NCI-H128 (cell line): ENCODE results near the gene TUFT1.
A peak's percentile ranks its signal among the peaks of the same experiment; 100 is the strongest.
"Not testable (repeated sequence)": the region's sequence is repeated elsewhere in the genome, so short reads cannot be mapped to it uniquely, and the experiment has no call there.

Source experiments
- DNase-seq: peaks from one replicate; lab custom pipeline; 2025; ENCODE audit not compliant: unreplicated experiment; lab: John Stamatoyannopoulos, UW

Gene TUFT1

GRCh38 chr1:151512326-151512725 lies 27.8 kb upstream of the TUFT1 start:
- no peak for DNase-seq

GRCh38 chr1:151512801-151513625 lies 27.1 kb upstream of the TUFT1 start:
- DNase-seq: no peak

GRCh38 chr1:151513626-151514121 lies 26.4 kb upstream of the TUFT1 start:
- DNase-seq: no peak

- no peak for DNase-seq
These were observed 25.7 kb upstream of the TUFT1 start for GRCh38 chr1:151514366-151514765.

GRCh38 chr1:151515265-151515664 lies 24.8 kb upstream of the TUFT1 start:
- no peak for DNase-seq

DNA sequence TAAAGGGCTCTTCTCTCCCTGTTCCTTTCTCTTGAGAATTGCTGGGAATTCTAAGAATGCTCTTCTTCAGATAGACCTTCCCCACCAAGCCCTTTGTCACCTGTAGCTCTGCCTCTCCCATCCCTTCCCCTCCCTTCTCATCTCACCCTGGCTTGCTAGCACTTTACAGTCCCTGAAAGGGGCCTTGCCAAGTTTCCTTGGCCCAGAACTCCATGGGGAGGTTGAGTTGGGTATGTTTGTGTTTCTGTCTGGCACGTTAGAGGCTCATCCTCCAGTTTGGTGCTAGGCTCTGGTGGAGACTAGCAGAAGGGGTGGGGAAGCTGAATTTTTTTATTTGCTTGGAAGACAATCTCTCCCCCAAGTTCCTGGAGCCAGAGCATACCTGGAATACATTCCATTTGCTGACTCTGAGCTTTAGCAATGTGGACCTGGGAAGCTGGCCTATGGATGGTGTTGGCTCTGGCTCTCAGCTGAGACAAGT lies 24.0 kb upstream of the TUFT1 start:
- no peak for DNase-seq

DNA sequence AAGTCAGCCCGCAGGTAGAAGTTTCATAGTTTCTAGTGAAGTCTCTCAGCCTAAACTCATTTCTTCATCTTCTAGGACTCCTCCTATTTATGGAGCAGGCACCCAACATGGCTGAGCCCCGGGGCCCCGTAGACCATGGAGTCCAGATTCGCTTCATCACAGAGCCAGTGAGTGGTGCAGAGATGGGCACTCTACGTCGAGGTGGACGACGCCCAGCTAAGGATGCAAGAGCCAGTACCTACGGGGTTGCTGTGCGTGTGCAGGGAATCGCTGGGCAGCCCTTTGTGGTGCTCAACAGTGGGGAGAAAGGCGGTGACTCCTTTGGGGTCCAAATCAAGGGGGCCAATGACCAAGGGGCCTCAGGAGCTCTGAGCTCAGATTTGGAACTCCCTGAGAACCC lies 21.7 kb upstream of the TUFT1 start:
- DNase-seq: no peak

- DNase-seq: no peak
These were observed 21.2 kb upstream of the TUFT1 start for GRCh38 chr1:151518936-151519335.

GRCh38 chr1:151519667-151520066 lies 20.4 kb upstream of the TUFT1 start:
- DNase-seq: no peak

- no peak for DNase-seq
These were observed 19.8 kb upstream of the TUFT1 start for GRCh38 chr1:151520359-151520758.

- DNase-seq: not testable (repeated sequence)
These were observed 17.7 kb upstream of the TUFT1 start for GRCh38 chr1:151522427-151522826.

GRCh38 chr1:151523326-151523725 lies 16.8 kb upstream of the TUFT1 start:
- no peak for DNase-seq

DNA sequence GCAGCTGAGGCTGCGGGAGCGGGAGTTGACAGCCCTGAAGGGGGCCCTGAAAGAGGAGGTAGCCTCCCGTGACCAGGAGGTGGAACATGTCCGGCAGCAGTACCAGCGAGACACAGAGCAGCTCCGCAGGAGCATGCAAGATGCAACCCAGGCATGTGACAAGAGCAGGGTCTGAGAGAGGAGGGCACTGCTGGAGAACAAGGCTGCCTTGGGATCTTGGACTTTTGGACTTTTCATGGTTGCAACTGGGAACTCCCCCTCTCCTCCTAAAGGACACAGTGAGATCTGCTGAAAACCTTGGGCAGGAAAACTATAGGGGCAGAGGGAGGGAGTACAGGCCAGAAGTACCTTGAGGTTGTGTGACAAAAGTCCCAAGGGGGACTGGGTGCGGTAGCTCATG lies 15.4 kb upstream of the TUFT1 start:
- DNase-seq: no peak

- no peak for DNase-seq
These were observed 13.2 kb upstream of the TUFT1 start for GRCh38 chr1:151526735-151527525.

- DNase-seq: no peak
These were observed 10.9 kb upstream of the TUFT1 start for GRCh38 chr1:151529211-151529702.

GRCh38 chr1:151529781-151530180 lies 10.3 kb upstream of the TUFT1 start:
- DNase-seq: no peak

DNA sequence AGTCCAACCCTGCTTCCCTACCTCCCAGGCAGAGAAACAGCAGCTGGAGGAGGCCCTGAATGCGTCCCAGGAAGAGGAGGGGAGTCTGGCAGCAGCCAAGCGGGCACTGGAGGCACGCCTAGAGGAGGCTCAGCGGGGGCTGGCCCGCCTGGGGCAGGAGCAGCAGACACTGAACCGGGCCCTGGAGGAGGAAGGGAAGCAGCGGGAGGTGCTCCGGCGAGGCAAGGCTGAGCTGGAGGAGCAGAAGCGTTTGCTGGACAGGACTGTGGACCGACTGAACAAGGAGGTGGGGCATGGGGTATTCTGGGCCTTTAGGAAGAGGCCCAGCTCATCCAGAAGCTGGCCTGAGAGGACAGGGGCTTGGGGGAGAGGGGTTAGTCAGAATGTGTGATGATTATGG lies 9.6 kb upstream of the TUFT1 start:
- no peak for DNase-seq

DNA sequence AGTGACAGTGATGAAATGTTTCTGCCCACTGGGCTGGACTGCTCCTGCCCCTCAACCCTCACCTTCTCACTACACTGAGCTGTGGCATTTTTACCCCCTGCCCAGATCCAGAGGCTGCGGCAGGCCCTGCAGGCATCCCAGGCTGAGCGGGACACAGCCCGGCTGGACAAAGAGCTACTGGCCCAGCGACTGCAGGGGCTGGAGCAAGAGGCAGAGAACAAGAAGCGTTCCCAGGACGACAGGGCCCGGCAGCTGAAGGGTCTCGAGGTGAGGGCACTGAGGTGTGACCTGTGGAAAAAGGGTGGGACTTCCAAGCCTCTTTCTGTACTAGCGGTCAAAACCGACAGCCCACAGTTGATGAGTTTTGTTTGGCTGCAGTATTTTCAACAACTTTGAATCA lies 6.2 kb upstream of the TUFT1 start:
- DNase-seq: no peak

DNA sequence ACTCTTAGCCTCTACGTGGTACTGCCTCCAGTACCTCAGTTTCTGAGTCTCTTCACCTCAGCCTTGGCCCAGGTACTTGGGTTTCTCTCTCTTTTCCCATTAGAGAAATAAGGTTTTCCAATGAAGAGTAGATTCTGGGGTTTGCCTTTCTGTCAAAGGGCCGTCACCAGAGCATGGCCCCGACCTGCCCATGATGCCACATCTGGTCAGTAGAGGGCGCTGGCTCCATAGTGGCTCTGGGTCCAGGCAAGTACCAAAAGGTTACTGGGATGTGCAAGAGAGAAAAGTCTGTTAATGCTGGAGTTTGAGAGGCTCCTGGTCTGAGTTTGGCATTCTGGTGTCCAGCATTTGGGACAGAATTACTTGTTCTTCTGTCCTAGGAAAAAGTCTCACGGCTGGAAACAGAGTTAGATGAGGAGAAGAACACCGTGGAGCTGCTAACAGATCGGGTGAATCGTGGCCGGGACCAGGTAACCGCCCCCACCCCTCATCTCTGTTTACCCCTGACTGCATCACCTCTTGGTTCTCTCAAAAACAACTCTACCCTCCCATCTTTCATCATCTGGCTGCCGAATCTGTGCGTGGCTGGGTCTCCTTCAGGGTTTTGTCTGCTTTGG lies 5.3 kb upstream of the TUFT1 start:
- DNase-seq: peak; percentile 30

DNA sequence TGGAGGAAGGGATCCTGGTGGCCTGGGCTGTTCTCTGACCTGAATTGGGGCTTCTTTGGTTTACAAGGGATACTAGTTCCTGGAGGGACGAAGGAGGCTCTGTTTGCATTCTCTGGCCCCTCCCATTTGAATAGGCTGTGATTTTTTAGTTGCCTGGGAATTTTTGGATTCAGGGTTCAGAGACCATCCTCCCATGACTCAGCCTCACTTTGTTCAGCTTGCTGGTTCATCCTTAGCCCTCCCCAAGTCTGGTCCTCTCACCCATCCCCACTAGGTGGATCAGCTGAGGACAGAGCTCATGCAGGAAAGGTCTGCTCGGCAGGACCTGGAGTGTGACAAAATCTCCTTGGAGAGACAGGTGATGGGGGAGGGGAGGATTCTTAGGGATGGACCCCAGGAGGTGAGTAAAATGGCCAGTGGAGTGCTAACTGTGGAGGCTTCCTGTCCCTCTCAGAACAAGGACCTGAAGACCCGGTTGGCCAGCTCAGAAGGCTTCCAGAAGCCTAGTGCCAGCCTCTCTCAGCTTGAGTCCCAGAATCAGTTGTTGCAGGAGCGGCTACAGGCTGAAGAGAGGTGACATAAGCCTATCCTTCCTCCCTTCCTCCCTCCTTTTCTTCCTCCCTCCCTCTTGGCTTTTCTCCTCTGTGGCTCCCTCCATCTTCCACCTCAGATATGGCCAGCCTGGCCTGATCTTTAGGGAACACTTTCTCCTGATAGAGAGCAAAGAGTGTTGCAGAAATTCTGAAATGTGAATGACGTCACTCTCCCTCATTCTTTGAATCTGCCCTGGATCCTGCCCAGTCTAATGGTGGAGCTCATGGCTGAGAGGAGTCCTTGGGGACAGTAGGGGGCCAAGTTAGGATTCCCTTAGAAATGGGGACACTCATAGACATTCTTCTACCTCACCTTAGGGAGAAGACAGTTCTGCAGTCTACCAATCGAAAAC lies 4.5 kb upstream of the TUFT1 start:
- DNase-seq: no peak
